Measurements from ENCODE around the gene ABT1. TPM values are rescaled to one million over a fixed set of nuclear protein-coding genes. Genes with fewer than 3 reads are reported as not detected.

ABT1 gene
- total and polyA plus RNA-seq, 4 donors = 13.4 to 20.9 (median 16.9) TPM

DNA sequence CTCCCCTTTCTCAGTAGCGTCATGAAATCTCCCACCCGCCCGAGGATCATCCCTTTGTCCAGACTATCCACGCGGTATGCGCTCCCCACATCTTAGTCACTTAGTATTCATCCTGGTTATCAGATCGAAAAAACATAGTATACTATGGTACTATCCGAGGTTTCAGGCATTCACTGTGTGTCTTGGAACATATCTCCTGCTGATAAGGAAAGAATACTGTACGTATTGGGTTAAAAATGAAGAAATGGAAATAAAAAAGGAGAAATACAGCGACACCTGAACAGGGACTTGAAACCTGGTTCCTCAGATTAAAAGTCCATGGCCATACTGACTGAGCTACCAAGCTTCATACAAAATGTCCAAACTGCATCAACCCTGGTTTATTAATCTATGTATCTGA, 44.5 kb upstream of the ABT1 start:
- Histone ChIP-seq H3K36me3 (ENCODE audit: control insufficient read depth in 4 of 4, insufficient read depth in 4 of 4, low read length in 4 of 4) (no peaks in the 10 kb centered on the region), H3K27ac (ENCODE audit: low read depth in 1 of 2, low read length in 1 of 2) (no peak overlapping the region), H3K27me3 (ENCODE audit: control insufficient read depth in 3 of 3, insufficient read depth in 3 of 3, low read length in 2 of 3) (no peaks in the 10 kb centered on the region), H3K9ac (ENCODE audit: insufficient read depth in 1 of 2, low read length in 2 of 2) (no peak overlapping the region), H3K9me3 (ENCODE audit: control insufficient read depth in 4 of 4, insufficient read depth in 3 of 4, low read length in 3 of 4) (no peaks in the 10 kb centered on the region), H3K4me3 (no peak overlapping the region), H3K4me1 (ENCODE audit: control insufficient read depth in 5 of 5, insufficient read depth in 5 of 5, low read length in 5 of 5) (peaks cover 0 to 17% (median 0%) of the 10 kb centered on the region in 5 donors)
- DNase-seq (no peak), ATAC-seq (ENCODE audit: insufficient read depth, low FRiP score) (no peak)
- TF ChIP-seq, protein P1, sequence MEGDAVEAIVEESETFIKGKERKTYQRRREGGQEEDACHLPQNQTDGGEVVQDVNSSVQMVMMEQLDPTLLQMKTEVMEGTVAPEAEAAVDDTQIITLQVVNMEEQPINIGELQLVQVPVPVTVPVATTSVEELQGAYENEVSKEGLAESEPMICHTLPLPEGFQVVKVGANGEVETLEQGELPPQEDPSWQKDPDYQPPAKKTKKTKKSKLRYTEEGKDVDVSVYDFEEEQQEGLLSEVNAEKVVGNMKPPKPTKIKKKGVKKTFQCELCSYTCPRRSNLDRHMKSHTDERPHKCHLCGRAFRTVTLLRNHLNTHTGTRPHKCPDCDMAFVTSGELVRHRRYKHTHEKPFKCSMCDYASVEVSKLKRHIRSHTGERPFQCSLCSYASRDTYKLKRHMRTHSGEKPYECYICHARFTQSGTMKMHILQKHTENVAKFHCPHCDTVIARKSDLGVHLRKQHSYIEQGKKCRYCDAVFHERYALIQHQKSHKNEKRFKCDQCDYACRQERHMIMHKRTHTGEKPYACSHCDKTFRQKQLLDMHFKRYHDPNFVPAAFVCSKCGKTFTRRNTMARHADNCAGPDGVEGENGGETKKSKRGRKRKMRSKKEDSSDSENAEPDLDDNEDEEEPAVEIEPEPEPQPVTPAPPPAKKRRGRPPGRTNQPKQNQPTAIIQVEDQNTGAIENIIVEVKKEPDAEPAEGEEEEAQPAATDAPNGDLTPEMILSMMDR (IDR thresholded peaks at IDR 0.05; ENCODE audit: control extremely low read depth, extremely low read depth) = no peak
- 89 to 91% methylated on average over 10 of the region's 10 CpGs for WGBS, 2 donors

GRCh38 chr6:26552640-26553188, 44.0 kb upstream of the ABT1 start:
- Histone ChIP-seq H3K9ac (ENCODE audit: insufficient read depth in 1 of 2, low read length in 2 of 2) (peak overlapping the region in 1 of 2 donors; percentile 83), H3K9me3 (ENCODE audit: control insufficient read depth in 4 of 4, insufficient read depth in 3 of 4, low read length in 3 of 4) (no peaks in the 10 kb centered on the region), H3K27ac (ENCODE audit: low read depth in 1 of 2, low read length in 1 of 2) (no peak overlapping the region), H3K27me3 (ENCODE audit: control insufficient read depth in 3 of 3, insufficient read depth in 3 of 3, low read length in 2 of 3) (no peaks in the 10 kb centered on the region), H3K4me3 (no peak overlapping the region), H3K4me1 (ENCODE audit: control insufficient read depth in 5 of 5, insufficient read depth in 5 of 5, low read length in 5 of 5) (peaks cover 0 to 17% (median 0%) of the 10 kb centered on the region in 5 donors), H3K36me3 (ENCODE audit: control insufficient read depth in 4 of 4, insufficient read depth in 4 of 4, low read length in 4 of 4) (no peaks in the 10 kb centered on the region)
- DNase-seq = no peak
- TF ChIP-seq, protein P1 (IDR thresholded peaks at IDR 0.05; ENCODE audit: control extremely low read depth, extremely low read depth) = no peak
- 43 to 54% methylated on average over 11 of the region's 11 CpGs for WGBS, 2 donors
- no peak for ATAC-seq (ENCODE audit: insufficient read depth, low FRiP score)

DNA sequence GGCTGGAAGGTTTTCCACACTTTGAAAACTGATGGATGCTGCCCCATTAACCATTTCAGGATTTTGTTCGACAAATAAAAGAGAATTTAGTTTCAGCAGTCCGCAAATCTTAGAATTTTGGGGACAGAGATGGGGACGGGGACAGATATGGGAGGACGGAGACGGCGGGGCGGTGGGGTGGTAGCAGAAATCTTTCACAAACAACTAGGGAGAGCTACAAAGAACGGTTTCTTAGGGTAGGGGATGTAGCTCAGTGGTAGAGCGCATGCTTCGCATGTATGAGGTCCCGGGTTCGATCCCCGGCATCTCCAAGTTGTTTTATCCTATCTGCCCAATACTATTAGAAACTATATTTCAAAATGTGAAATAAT, 43.5 kb upstream of the ABT1 start:
- no peak overlapping the region for H3K4me3 ChIP-seq
- H3K27ac ChIP-seq (ENCODE audit: low read depth in 1 of 2, low read length in 1 of 2) = peak overlapping the region in 1 of 2 donors; percentile 57
- peak; percentile 80 for ATAC-seq (ENCODE audit: insufficient read depth, low FRiP score)
- WGBS, 2 donors = 0 to 2% methylated on average over 13 of the region's 13 CpGs
- H3K27me3 ChIP-seq (ENCODE audit: control insufficient read depth in 3 of 3, insufficient read depth in 3 of 3, low read length in 2 of 3) = no peaks in the 10 kb centered on the region
- DNase-seq = peak; percentile 82 to 91 (median 87)
- H3K9ac ChIP-seq (ENCODE audit: insufficient read depth in 1 of 2, low read length in 2 of 2) = peak overlapping the region in 1 of 2 donors; percentile 83
- H3K4me1 ChIP-seq (ENCODE audit: control insufficient read depth in 5 of 5, insufficient read depth in 5 of 5, low read length in 5 of 5) = peaks cover 0 to 17% (median 0%) of the 10 kb centered on the region in 5 donors
- no peaks in the 10 kb centered on the region for H3K36me3 ChIP-seq (ENCODE audit: control insufficient read depth in 4 of 4, insufficient read depth in 4 of 4, low read length in 4 of 4)
- H3K9me3 ChIP-seq (ENCODE audit: control insufficient read depth in 4 of 4, insufficient read depth in 3 of 4, low read length in 3 of 4) = no peaks in the 10 kb centered on the region
- TF ChIP-seq, protein P1 (IDR thresholded peaks at IDR 0.05; ENCODE audit: control extremely low read depth, extremely low read depth) = no peak
